NCI-H2227 treated with DMSO at 0.1 percent for 48 hours (cell line): ENCODE measurements around the gene RAB5A.
"Not testable (repeated sequence)": the region's sequence is repeated elsewhere in the genome, so short reads cannot be mapped to it uniquely, and the experiment has no call there.

Experiments
- DNase-seq: peaks from one replicate; lab custom pipeline; 2025; lab: John Stamatoyannopoulos, UW

The RAB5A gene

GRCh38 chr3:19947549-19948225 is 790 bp downstream of the RAB5A start:
- peak; percentile 31 for DNase-seq

GRCh38 chr3:19948226-19948591 is 1.3 kb downstream of the RAB5A start:
- no peak for DNase-seq

- no peak for DNase-seq
Observed at GRCh38 chr3:19950316-19950715, 3.4 kb downstream of the RAB5A start.

- DNase-seq = no peak
Observed at GRCh38 chr3:19954676-19955075, 7.8 kb downstream of the RAB5A start.

- not testable (repeated sequence) for DNase-seq
Observed at GRCh38 chr3:19957354-19957753, 10.5 kb downstream of the RAB5A start.

- DNase-seq = no peak
Observed at GRCh38 chr3:19959505-19959904, 12.6 kb downstream of the RAB5A start.

GRCh38 chr3:19960696-19961095 is 13.8 kb downstream of the RAB5A start:
- DNase-seq = no peak

GRCh38 chr3:19961960-19962359 is 15.1 kb downstream of the RAB5A start:
- DNase-seq = no peak

- no peak for DNase-seq
Observed at GRCh38 chr3:19967208-19967607, 20.3 kb downstream of the RAB5A start.

GRCh38 chr3:19967812-19968211 is 20.9 kb downstream of the RAB5A start:
- no peak for DNase-seq

GRCh38 chr3:19970327-19970726 is 23.4 kb downstream of the RAB5A start:
- no peak for DNase-seq

- no peak for DNase-seq
Observed at GRCh38 chr3:19972054-19972453, 25.2 kb downstream of the RAB5A start.

- DNase-seq = not testable (repeated sequence)
Observed at GRCh38 chr3:19988904-19989303, 42.0 kb downstream of the RAB5A start.

GRCh38 chr3:19994796-19995195 is 47.9 kb downstream of the RAB5A start:
- no peak for DNase-seq

- no peak for DNase-seq
Observed at GRCh38 chr3:19997502-19997901, 50.6 kb downstream of the RAB5A start.

GRCh38 chr3:20001932-20002331 is 55.0 kb downstream of the RAB5A start:
- no peak for DNase-seq

GRCh38 chr3:20007960-20008359 is 61.1 kb downstream of the RAB5A start:
- no peak for DNase-seq

- DNase-seq = no peak
Observed at GRCh38 chr3:20008646-20009045, 61.7 kb downstream of the RAB5A start.

GRCh38 chr3:20012164-20012563 is 65.3 kb downstream of the RAB5A start, which contains the start of gene PP2D1:
Gene PP2D1 (minus strand): TSS chr3:20012264. CDS start chr3:20012072, 192 bp downstream.
- no peak for DNase-seq

GRCh38 chr3:20013396-20013795 is 66.5 kb downstream of the RAB5A start:
- no peak for DNase-seq

GRCh38 chr3:20015525-20015924 is 68.6 kb downstream of the RAB5A start:
- DNase-seq = no peak

GRCh38 chr3:20016076-20016475 is 69.2 kb downstream of the RAB5A start:
- not testable (repeated sequence) for DNase-seq

GRCh38 chr3:20022954-20023622 is 76.2 kb downstream of the RAB5A start:
- no peak for DNase-seq
